HEK293T (cell line): ENCODE data around the gene BZW2.

Source experiments
- CTCF ChIA-PET: fragments of 350-600 bp; formaldehyde crosslinking; extraction: SDS; loops from one replicate; lab custom pipeline; 2021; ENCODE audit warnings: antibody characterized with exemption, inconsistent platforms; lab: Yijun Ruan, JAX
- POLR2A ChIA-PET: fragments of 350-600 bp; formaldehyde crosslinking; extraction: SDS; loops from one replicate; lab custom pipeline; 2020; ENCODE audit warnings: antibody characterized with exemption, inconsistent platforms; lab: Yijun Ruan, JAX
- DNase-seq: peaks from one replicate; pipeline ENCODE4 v3.0.0; 2012; ENCODE audit warnings: mixed read lengths; ENCODE audit errors: extremely low spot score
- ARNT ChIP-seq: fragments of 450-650 bp; IDR thresholded peaks from 2 replicates; pipeline ENCODE4 v1.6.1; 2017; ENCODE audit warnings: mild to moderate bottlenecking
- BHLHE40 ChIP-seq: fragments of 450-650 bp; IDR thresholded peaks from 2 replicates; pipeline ENCODE4 v1.6.1; 2016; ENCODE audit warnings: mild to moderate bottlenecking, moderate library complexity, borderline replicate concordance
- CTBP1 ChIP-seq: fragments of 450-650 bp; IDR thresholded peaks from 2 replicates; pipeline ENCODE4 v1.6.1; 2016; ENCODE audit warnings: borderline replicate concordance
- ELF4 ChIP-seq: fragments of 450-650 bp; IDR thresholded peaks from 2 replicates; pipeline ENCODE4 v1.6.1; 2017; ENCODE audit warnings: antibody characterized with exemption
- FOXA1 ChIP-seq: fragments of 450-650 bp; IDR thresholded peaks from 2 replicates; pipeline ENCODE4 v1.6.1; 2016; ENCODE audit warnings: mild to moderate bottlenecking
- FOXK2 ChIP-seq: fragments of 450-650 bp; IDR thresholded peaks from 2 replicates; pipeline ENCODE4 v1.6.1; 2016; ENCODE audit warnings: mild to moderate bottlenecking
- FOXM1 ChIP-seq: fragments of 450-650 bp; IDR thresholded peaks from 2 replicates; pipeline ENCODE4 v1.6.1; 2017; ENCODE audit warnings: mild to moderate bottlenecking, borderline replicate concordance
- HDGF ChIP-seq: fragments of 450-650 bp; IDR thresholded peaks from 2 replicates; pipeline ENCODE4 v1.6.1; 2017; ENCODE audit warnings: antibody characterized with exemption, borderline replicate concordance
- L3MBTL2 ChIP-seq: fragments of 450-650 bp; conservative IDR thresholded peaks from 2 replicates; pipeline ENCODE4 v1.6.1; 2016; ENCODE audit warnings: mild to moderate bottlenecking
- LEF1 ChIP-seq: fragments of 450-650 bp; IDR thresholded peaks from 2 replicates; pipeline ENCODE4 v1.6.1; 2017; ENCODE audit warnings: mild to moderate bottlenecking, borderline replicate concordance
- NFRKB ChIP-seq: fragments of 450-650 bp; IDR thresholded peaks from 2 replicates; pipeline ENCODE4 v1.6.1; 2016; ENCODE audit warnings: mild to moderate bottlenecking, moderate library complexity
- SP1 ChIP-seq: fragments of 450-650 bp; IDR thresholded peaks from 2 replicates; pipeline ENCODE4 v1.6.1; 2017
- SUZ12 ChIP-seq: fragments of 450-650 bp; IDR thresholded peaks from 2 replicates; pipeline ENCODE4 v1.6.1; 2016; ENCODE audit warnings: mild to moderate bottlenecking
- TARDBP ChIP-seq: fragments of 450-650 bp; IDR thresholded peaks from 2 replicates; pipeline ENCODE4 v1.6.1; 2016
- ZNF384 ChIP-seq: fragments of 450-650 bp; IDR thresholded peaks from 2 replicates; pipeline ENCODE4 v1.6.1; 2016
- TF ChIP-seq, protein P1 (sequence below): fragments of 450-650 bp; IDR thresholded peaks from 2 replicates; pipeline ENCODE4 v1.6.1; 2016

Gene BZW2

DNA sequence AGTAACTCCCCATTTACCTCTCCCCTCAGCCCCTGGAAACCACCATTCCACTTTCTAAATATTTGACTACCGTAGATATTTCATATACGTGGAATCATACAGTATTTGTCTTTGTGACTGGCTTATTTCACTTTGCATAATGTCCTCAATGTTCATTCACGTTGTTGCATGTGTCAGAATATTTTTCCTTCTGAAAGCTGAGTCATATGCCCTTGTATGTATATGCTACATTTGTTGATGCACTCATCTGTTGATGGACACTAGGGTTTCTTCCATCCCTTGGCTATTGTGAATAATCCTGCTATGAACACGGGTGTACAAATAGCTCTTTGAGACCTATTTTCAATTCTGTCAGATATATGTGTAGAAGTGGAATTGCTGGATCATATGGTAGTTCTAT, 81.8 kb downstream of the BZW2 start:
- TF ChIP-seq LEF1 = no peak
- TF ChIP-seq SUZ12 = no peak
- TF ChIP-seq SP1 = no peak
- TF ChIP-seq FOXM1 = no peak
- ChIA-PET CTCF (no interaction called here), POLR2A (no interaction called here)
- no peak for DNase-seq

DNA sequence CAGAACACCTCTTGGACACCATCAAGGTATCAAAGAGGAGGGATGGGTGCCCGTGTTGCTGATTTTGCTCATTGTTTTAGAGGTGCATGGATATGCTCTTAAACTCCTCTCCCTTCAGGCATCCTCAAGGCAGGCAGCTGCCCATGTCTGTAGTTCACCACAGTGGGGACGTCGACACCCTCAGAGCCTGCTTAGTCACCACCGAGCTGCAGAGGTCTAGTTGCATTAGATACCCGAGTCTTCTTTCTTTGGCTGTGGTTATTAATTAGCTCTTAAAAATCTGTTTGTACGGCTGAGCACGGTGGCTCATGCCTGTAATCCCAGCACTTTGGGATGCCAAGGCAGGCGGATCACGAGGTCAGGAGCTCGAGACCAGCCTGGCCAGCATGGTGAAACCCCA, 82.8 kb downstream of the BZW2 start:
- no peak for DNase-seq
- POLR2A ChIA-PET = no interaction called here
- CTCF ChIA-PET = no interaction called here
- TF ChIP-seq NFRKB (no peak), FOXM1 (no peak), HDGF (no peak), ARNT (no peak), LEF1 (no peak), SP1 (no peak), FOXA1 (no peak), ELF4 (no peak), FOXK2 (no peak), SUZ12 (no peak), TARDBP (no peak), L3MBTL2 (no peak), CTBP1 (no peak), ZNF384 (no peak), BHLHE40 (no peak)
- TF ChIP-seq, protein P1, sequence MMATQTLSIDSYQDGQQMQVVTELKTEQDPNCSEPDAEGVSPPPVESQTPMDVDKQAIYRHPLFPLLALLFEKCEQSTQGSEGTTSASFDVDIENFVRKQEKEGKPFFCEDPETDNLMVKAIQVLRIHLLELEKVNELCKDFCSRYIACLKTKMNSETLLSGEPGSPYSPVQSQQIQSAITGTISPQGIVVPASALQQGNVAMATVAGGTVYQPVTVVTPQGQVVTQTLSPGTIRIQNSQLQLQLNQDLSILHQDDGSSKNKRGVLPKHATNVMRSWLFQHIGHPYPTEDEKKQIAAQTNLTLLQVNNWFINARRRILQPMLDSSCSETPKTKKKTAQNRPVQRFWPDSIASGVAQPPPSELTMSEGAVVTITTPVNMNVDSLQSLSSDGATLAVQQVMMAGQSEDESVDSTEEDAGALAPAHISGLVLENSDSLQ = no peak

DNA sequence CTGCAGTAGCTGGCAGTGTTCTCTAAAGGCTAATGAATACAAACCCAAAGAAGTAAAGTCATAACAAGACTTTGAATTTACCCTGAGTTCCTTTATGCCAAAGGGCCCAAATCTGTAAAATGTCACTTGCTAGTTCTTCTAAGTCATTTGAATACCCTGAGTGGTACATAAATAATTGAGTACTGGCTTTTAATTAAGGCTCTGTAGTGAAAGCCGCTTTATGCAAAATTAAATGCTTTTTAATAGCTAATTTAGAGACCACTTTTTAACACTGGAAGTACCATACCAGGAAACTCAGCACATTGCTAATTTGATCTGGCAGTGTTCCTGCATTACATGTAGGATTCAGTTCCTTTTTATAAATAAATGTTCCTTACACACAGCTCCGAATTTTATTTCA, 83.6 kb downstream of the BZW2 start:
- DNase-seq = no peak
- ChIA-PET POLR2A (no interaction called here), CTCF (no interaction called here)
- TF ChIP-seq ARNT (no peak), NFRKB (no peak), CTBP1 (no peak), L3MBTL2 (no peak), ZNF384 (no peak)

DNA sequence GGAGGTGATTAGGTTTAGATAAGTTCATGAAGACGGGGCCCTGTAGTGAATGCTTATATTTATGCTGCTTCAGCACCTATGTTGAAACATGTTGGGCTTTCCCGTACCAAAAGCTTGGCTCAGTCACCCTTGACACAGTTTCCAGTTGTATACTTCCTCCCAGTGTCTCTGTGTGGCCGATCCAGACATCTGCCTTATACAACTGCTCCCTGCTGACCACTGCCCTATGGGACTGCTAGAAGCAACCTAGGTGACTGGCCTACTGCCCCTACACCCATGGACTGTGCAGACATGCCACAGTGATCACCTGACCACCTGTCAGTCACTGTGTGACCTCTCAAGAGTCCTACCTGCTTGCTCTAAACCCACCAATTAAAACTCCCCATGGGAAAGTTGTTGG, 85.0 kb downstream of the BZW2 start:
- TF ChIP-seq FOXM1 (no peak), SP1 (no peak), FOXK2 (no peak), NFRKB (no peak), BHLHE40 (no peak), FOXA1 (no peak), ZNF384 (no peak), L3MBTL2 (no peak), LEF1 (no peak), ARNT (no peak)
- TF ChIP-seq, protein P1 = no peak
- ChIA-PET POLR2A (no interaction called here), CTCF (no interaction called here)
- no peak for DNase-seq

DNA sequence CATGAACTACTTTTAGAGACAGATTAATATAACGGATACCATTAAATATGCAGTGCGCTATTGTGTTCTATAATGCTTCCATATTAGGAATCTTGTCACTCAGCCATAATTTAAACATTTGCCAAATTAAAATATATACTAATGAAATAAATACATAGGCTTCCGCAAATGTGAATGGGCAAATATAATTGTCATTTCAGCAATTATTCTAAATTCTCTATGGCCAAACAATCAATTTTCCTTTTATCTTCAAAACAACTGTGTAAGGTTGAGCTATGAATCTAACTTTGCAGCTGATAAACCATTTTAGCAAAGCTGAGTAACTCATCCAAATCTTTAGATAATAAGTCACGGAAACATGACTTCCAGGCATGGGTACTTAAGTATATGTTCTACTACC, 86.8 kb downstream of the BZW2 start:
- no peak for TF ChIP-seq ZNF384
- no peak for TF ChIP-seq BHLHE40
- TF ChIP-seq, protein P1 = no peak
- TF ChIP-seq SUZ12 = no peak
- no peak for DNase-seq
- CTCF ChIA-PET = no interaction called here
- POLR2A ChIA-PET = no interaction called here

DNA sequence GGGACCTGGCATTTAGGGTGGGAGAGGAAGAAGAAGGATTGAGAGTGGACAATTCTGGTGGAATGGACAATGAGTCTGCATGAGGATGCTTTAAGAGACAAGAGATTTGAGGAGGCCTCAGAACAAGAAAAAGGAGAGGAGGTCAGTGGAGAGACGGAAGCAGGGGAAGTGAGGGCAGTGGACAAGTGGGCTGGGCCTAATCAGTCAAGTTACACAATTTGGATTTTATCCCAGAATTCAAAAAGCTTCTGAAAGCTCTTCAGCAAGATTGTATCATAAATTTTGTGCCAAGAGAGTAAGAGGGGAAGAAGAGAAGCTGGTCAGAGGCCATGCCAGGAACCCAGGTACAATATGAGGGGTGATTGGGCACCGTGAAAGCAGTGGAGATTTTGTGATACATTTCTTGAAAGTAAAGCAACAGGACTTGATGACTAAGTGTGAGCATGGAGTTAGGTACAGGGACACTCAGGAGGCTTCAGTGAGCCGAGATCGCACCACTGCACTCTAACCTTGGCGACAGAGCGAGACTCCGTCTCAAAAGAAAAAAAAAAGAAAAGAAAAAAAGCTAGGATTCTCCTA, 88.3 kb downstream of the BZW2 start:
- POLR2A ChIA-PET = no interaction called here
- no peak for DNase-seq
- no peak for TF ChIP-seq LEF1
- no peak for TF ChIP-seq SUZ12
- no peak for TF ChIP-seq BHLHE40
- no peak for TF ChIP-seq ELF4
- TF ChIP-seq SP1 = no peak
- TF ChIP-seq FOXK2 = no peak
- no peak for TF ChIP-seq ARNT
- CTCF ChIA-PET = no interaction called here

DNA sequence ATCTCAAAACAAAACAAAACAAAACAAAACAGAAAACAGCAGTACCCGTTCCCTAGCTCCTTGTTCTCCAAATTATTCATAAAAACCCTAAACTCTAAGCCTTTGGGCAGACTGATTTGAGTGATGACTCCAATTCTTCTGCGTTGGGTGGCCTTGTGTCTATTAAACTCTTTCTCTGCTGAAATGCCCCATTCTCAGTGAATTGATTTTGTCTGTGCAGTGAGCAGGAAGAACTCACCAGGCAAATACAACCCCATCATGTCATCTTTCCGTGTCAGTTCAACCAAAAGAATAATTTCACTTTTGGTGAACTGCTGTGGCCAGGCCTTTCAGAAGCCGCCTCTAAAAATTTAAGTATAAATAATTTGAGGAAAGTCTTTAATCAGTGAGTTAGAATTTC, 89.0 kb downstream of the BZW2 start:
- DNase-seq = no peak
- no peak for TF ChIP-seq L3MBTL2
- TF ChIP-seq ARNT = no peak
- TF ChIP-seq HDGF = no peak
- no peak for TF ChIP-seq ELF4
- no peak for TF ChIP-seq LEF1
- TF ChIP-seq, protein P1 = no peak
- no peak for TF ChIP-seq BHLHE40
- no peak for TF ChIP-seq FOXM1
- TF ChIP-seq CTBP1 = no peak
- no peak for TF ChIP-seq ZNF384
- no peak for TF ChIP-seq FOXA1
- TF ChIP-seq TARDBP = no peak
- no peak for TF ChIP-seq SUZ12
- TF ChIP-seq NFRKB = no peak
- no peak for TF ChIP-seq SP1
- no peak for TF ChIP-seq FOXK2
- POLR2A ChIA-PET = no interaction called here
- CTCF ChIA-PET = no interaction called here
